Measurements from ENCODE around the gene ATP8A2.

ATP8A2 gene

DNA sequence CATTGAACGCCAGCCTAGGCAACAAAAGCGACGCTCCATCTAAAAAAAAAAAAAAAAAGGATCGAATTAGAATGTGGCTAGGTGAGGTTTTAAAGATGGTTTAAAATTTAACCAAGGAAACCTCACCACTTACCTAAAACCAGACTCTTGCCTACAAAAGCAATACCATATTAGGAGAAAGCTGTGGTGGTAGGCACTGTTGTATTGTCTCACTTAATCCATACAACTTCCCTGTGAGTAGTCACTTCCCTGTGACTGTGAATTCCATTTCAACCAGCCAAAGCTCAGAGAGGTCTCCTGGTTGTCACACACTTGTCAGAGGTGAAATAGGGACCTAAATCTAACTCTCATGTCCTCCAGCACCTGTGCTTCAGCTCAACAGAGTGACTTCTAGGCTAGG is 664.6 kb downstream of the ATP8A2 start:
- no peak for DNase-seq (ENCODE audit: extremely low spot score)
- CTCF ChIA-PET: interaction anchor here (1.5 kb wide), 1 partner anchor 29 kb away, joined by 3 read pairs; no protein-coding TSS in a partner anchor
- TF ChIP-seq, protein P1, sequence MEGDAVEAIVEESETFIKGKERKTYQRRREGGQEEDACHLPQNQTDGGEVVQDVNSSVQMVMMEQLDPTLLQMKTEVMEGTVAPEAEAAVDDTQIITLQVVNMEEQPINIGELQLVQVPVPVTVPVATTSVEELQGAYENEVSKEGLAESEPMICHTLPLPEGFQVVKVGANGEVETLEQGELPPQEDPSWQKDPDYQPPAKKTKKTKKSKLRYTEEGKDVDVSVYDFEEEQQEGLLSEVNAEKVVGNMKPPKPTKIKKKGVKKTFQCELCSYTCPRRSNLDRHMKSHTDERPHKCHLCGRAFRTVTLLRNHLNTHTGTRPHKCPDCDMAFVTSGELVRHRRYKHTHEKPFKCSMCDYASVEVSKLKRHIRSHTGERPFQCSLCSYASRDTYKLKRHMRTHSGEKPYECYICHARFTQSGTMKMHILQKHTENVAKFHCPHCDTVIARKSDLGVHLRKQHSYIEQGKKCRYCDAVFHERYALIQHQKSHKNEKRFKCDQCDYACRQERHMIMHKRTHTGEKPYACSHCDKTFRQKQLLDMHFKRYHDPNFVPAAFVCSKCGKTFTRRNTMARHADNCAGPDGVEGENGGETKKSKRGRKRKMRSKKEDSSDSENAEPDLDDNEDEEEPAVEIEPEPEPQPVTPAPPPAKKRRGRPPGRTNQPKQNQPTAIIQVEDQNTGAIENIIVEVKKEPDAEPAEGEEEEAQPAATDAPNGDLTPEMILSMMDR (IDR thresholded peaks at IDR 0.05; ENCODE audit: control extremely low read depth, extremely low read depth, low read depth, missing control alignments): no peak
- POLR2A ChIA-PET: no interaction called here

DNA sequence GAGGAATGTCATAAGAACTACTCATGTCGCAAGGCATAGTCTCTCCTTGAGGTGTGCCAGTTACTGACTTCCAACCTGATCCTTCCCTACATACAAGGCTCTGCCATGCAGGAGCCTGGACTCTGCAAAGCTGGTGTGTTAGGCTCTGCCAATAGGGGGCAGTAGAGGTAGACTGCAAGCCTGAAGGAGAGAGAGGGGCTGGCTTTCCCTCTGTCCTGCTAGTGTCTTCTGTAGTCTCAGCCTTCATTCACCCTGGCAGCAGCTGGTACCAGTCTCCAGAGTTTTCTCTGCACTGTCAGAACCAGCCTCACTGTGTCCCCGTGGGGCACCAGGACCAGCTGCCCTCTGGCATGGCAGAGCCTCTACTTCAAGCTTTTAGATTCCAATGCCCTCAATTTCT is 665.5 kb downstream of the ATP8A2 start:
- POLR2A ChIA-PET: no interaction called here
- CTCF ChIA-PET: interaction anchor here (1.5 kb wide), 1 partner anchor 29 kb away, joined by 3 read pairs; no protein-coding TSS in a partner anchor
- TF ChIP-seq, protein P1 (IDR thresholded peaks at IDR 0.05; ENCODE audit: control extremely low read depth, extremely low read depth, low read depth, missing control alignments): peak; percentile 6
- no peak for DNase-seq (ENCODE audit: extremely low spot score)

DNA sequence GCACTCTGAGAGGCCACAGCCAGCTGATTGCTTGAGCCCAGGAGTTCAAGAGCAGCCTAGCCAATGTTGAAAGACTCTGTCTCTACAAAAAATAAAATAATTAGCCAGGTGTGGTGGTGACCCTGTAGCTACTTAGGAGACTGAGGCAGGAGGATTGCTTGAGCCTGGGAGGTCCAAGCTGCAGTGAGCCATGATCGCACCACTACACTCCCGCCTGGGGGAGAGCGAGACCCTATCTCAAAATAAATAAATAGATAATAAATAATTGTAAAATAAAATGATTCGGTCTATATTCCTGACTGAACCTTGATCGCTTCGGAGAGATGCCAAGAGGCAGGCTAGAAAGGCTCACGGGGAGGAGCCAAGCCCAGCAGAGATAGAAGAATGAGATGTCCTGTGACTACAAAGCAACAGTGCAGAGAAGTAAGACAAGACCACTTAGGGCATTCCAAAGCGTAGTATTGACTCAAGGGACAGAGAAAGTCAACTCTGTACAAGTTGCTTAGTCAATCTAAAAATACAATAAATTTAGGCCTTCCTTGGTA is 667.2 kb downstream of the ATP8A2 start:
- CTCF ChIA-PET: no interaction called here
- no peak for DNase-seq (ENCODE audit: extremely low spot score)
- POLR2A ChIA-PET: no interaction called here
- TF ChIP-seq, protein P1 (IDR thresholded peaks at IDR 0.05; ENCODE audit: control extremely low read depth, extremely low read depth, low read depth, missing control alignments): no peak

DNA sequence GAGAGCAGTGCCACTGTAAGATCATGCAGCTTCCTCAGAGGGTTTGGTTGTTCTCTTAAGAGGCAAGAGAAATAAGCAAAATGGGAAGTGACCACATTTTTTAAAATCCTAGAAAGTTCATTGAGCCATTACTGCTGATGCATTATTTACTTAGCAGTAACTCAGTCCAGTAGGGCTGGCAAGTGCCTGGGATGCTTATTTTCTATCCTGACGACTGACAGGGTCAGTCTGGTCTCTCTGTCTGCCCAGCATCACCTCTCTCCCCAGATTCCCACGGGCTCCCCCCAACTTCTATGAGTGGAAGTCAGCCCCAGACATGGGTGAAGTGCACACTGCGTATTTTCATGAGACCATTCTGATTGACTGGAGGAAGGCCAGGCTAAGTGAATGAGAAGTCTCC is 669.7 kb downstream of the ATP8A2 start:
- DNase-seq (ENCODE audit: extremely low spot score): no peak
- TF ChIP-seq, protein P1 (IDR thresholded peaks at IDR 0.05; ENCODE audit: control extremely low read depth, extremely low read depth, low read depth, missing control alignments): no peak
- ChIA-PET POLR2A (no interaction called here), CTCF (interaction anchor here (1.2 kb wide), 1 partner anchor 19 kb away, joined by 4 read pairs; no protein-coding TSS in a partner anchor)

DNA sequence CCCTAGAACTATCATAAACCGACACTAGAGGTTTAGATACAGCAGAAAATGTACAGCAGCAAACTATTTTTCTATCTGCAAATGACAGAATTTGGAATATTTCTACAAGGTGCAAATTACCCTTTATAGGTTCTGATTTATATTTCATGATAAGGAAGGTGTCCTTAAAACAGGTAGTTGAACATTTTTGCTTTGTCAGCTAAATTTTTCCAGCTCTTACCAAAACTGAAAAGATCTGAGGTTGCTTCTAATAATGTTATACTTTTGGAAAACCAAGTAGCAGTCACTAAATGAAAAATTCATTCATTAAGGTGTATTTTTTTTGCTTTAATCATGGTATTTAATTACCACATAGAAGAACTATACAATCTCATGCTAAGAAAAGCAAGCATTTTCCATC is 671.0 kb downstream of the ATP8A2 start:
- ChIA-PET CTCF (interaction anchor here (1.3 kb wide), 1 partner anchor 25 kb away, joined by 3 read pairs; no protein-coding TSS in a partner anchor), POLR2A (no interaction called here)
- DNase-seq (ENCODE audit: extremely low spot score): no peak
- TF ChIP-seq, protein P1 (IDR thresholded peaks at IDR 0.05; ENCODE audit: control extremely low read depth, extremely low read depth, low read depth, missing control alignments): no peak

DNA sequence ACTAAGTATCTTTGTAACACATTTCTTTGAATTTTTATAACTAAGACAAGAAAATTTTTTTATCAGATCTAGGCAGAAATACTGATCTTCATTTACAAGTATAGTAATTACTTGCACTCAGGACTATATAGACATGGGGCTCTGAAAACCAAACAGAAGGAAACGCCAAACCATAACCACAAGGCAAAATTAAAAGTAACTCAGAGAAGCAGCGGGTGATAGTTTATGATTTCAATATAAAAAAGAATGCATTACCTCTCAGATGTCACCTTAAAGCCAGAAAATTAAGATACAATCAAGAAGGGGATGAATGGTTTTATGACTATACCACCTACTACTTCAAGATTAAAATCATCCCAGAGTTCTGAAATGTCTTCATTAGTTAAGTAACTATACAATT is 673.4 kb downstream of the ATP8A2 start:
- TF ChIP-seq, protein P1 (IDR thresholded peaks at IDR 0.05; ENCODE audit: control extremely low read depth, extremely low read depth, low read depth, missing control alignments): no peak
- DNase-seq (ENCODE audit: extremely low spot score): no peak
- CTCF ChIA-PET: no interaction called here
- POLR2A ChIA-PET: no interaction called here
